CD14-positive monocyte (primary cell): ENCODE data around the gene TSEN54. TPM values are rescaled to one million over a fixed set of nuclear protein-coding genes. Genes with fewer than 3 reads are reported as not detected.

Experiments
- DNase-seq, 3 donors: peaks; one replicate each; pipeline ENCODE4 v3.0.0-alpha.2; 2011 to 2022
- H2AFZ ChIP-seq: 2 replicates; pipeline ENCODE4 v1.6.0; 2012; ENCODE audit warnings: mild to moderate bottlenecking, low read depth, low read length, inconsistent platforms; ENCODE audit not compliant: insufficient read depth, poor library complexity, severe bottlenecking
- H3K27ac ChIP-seq, 2 donors: 1 replicate in 1 of 2; 2 replicates in 1 of 2; pipeline ENCODE4 v1.5.1; 2012 to 2013; ENCODE audit warnings: low read length in 2 of 2, control low read depth in 1 of 2, inconsistent platforms in 1 of 2, low read depth in 1 of 2, mild to moderate bottlenecking in 1 of 2
- H3K27me3 ChIP-seq, 2 donors: one replicate each; pipeline versions ENCODE4 v1.6.0 to v1.6.1; 2011 to 2013; ENCODE audit warnings: low read length in 2 of 2; ENCODE audit not compliant: control insufficient read depth in 2 of 2, insufficient read depth in 2 of 2
- H3K36me3 ChIP-seq, 2 donors: replicated peaks in 1 of 2; 1 replicate in 1 of 2; 2 replicates in 1 of 2; pipeline versions ENCODE4 v1.5.1 to v1.6.1; 2012 to 2013; ENCODE audit warnings: low read length in 2 of 2, control low read depth in 1 of 2, inconsistent platforms in 1 of 2, mild to moderate bottlenecking in 1 of 2; ENCODE audit not compliant: insufficient read depth in 2 of 2, control insufficient read depth in 1 of 2
- H3K4me1 ChIP-seq, 2 donors: 1 replicate in 1 of 2; 2 replicates in 1 of 2; pipeline versions ENCODE4 v1.5.1 to v1.6.1; 2012 to 2013; ENCODE audit warnings: low read length in 2 of 2, control low read depth in 1 of 2, inconsistent platforms in 1 of 2, mild to moderate bottlenecking in 1 of 2, moderate library complexity in 1 of 2; ENCODE audit not compliant: insufficient read depth in 2 of 2, control insufficient read depth in 1 of 2
- H3K4me2 ChIP-seq: replicated peaks from 2 replicates; pipeline ENCODE3; 2012; ENCODE audit warnings: low read length, moderate library complexity, mild to moderate bottlenecking; ENCODE audit not compliant: poor library complexity, severe bottlenecking; ENCODE audit errors: extremely low read depth
- H3K4me3 ChIP-seq, 3 experiments: fragments of 200-600 bp in 1 of 3; sonication (generic) in 1 of 3; replicated peaks in 1 of 3; 1 replicate in 2 of 3; 2 replicates in 1 of 3; pipeline ENCODE4 v1.5.1; 2011 to 2013; ENCODE audit warnings: low read length in 3 of 3, mild to moderate bottlenecking in 3 of 3, control low read depth in 2 of 3, low read depth in 2 of 3, inconsistent platforms in 1 of 3, moderate library complexity in 1 of 3
- H3K79me2 ChIP-seq: 2 replicates; pipeline ENCODE4 v1.6.0; 2012; ENCODE audit warnings: mild to moderate bottlenecking, control low read depth, inconsistent platforms, low read length, moderate library complexity; ENCODE audit not compliant: insufficient read depth
- H3K9ac ChIP-seq: 2 replicates; pipeline ENCODE4 v1.6.0; 2017; ENCODE audit warnings: low read length, mild to moderate bottlenecking; ENCODE audit not compliant: insufficient read depth, poor library complexity, severe bottlenecking
- H3K9me3 ChIP-seq, 2 donors: replicated peaks in 1 of 2; 1 replicate in 1 of 2; 2 replicates in 1 of 2; pipeline versions ENCODE4 v1.5.1 to v1.6.1; 2012 to 2013; ENCODE audit warnings: low read length in 2 of 2, control low read depth in 1 of 2; ENCODE audit not compliant: control insufficient read depth in 1 of 2, insufficient read depth in 1 of 2
- H4K20me1 ChIP-seq: 2 replicates; pipeline ENCODE4 v1.6.0; 2012; ENCODE audit warnings: mild to moderate bottlenecking, low read length, control low read depth, moderate library complexity; ENCODE audit not compliant: insufficient read depth
- H3K27ac Mint-ChIP-seq, 7 donors: one replicate each; pipeline ENCODE4 v1.8.0; 2020; ENCODE audit warnings: mild to moderate bottlenecking in 7 of 7, mixed read lengths in 7 of 7, moderate library complexity in 6 of 7, inconsistent platforms in 2 of 7
- H3K27me3 Mint-ChIP-seq, 3 donors: one replicate each; pipeline ENCODE4 v1.8.0; 2021 to 2022; ENCODE audit warnings: low read depth in 3 of 3, mild to moderate bottlenecking in 3 of 3, mixed read lengths in 3 of 3, moderate library complexity in 3 of 3, inconsistent platforms in 1 of 3
- H3K36me3 Mint-ChIP-seq, 2 donors: one replicate each; pipeline ENCODE4 v1.8.0; 2020; ENCODE audit warnings: mixed read lengths in 2 of 2, inconsistent platforms in 1 of 2, mild to moderate bottlenecking in 1 of 2
- H3K4me1 Mint-ChIP-seq: one replicate; pipeline ENCODE4 v1.8.0; 2020; ENCODE audit warnings: mild to moderate bottlenecking, mixed read lengths
- H3K4me3 Mint-ChIP-seq, 2 donors: one replicate each; pipeline ENCODE4 v1.8.0; 2020; ENCODE audit warnings: mild to moderate bottlenecking in 2 of 2, mixed read lengths in 2 of 2, moderate library complexity in 1 of 2
- H3K9me3 Mint-ChIP-seq, 7 donors: one replicate each; pipeline ENCODE4 v1.8.0; 2020 to 2022; ENCODE audit warnings: mixed read lengths in 7 of 7, mild to moderate bottlenecking in 6 of 7, moderate library complexity in 6 of 7, inconsistent platforms in 2 of 7
- CTCF ChIP-seq: fragments of 200-600 bp; IDR thresholded peaks from one replicate; pipeline ENCODE4 v1.8.0; 2022; ENCODE audit warnings: antibody characterized with exemption, mild to moderate bottlenecking
- WGBS: methylation state at CpG from one replicate; pipeline ENCODE4 v1.1.5; 2013; ENCODE audit warnings: missing lambda C conversion rate; ENCODE audit not compliant: insufficient coverage; 5-methylcytosine and 5-hydroxymethylcytosine counted together
- intact Hi-C, 2 donors: fragments of 100-400 bp; cut with micrococcal nuclease; formaldehyde crosslinking; loops; one replicate each; pipeline versions ENCODE4 v1.15.0 to v1.15.1; 2023
- polyA plus RNA-seq, 3 donors: library from polyadenylated mRNA; depleted of rRNA in 1 of 3; unstranded in 2 of 3; stranded (reverse) in 1 of 3; fragments of 300-500 nt in 2 of 3; fragments of >200 nt in 1 of 3; fragmentation: Illumina TruSeq in 2 of 3; gene quantifications; 1 replicate in 2 of 3; 2 replicates in 1 of 3; pipeline ENCODE4 v1.2.3, GENCODE V29; 2012 to 2021

TSEN54 gene
- polyA plus RNA-seq, 3 donors, result 10.3 to 13.6 (median 11.8) TPM

- Histone ChIP-seq H3K27ac (no peak overlapping the region), H3K36me3 (no peaks in the 10 kb centered on the region), H3K9me3 (no peaks in the 10 kb centered on the region), H3K79me2 (no peaks in the 10 kb centered on the region), H3K4me1 (peaks cover 0 to under 1% of the 10 kb centered on the region in 2 donors), H2AFZ (no peak overlapping the region), H3K9ac (no peak overlapping the region), H3K4me2 (no peak overlapping the region), H3K27me3 (peaks cover 0 to 11% of the 10 kb centered on the region in 2 donors), H3K4me3 (no peak overlapping the region), H4K20me1 (no peaks in the 10 kb centered on the region)
- Mint-ChIP-seq H3K27me3 (peaks cover 3 to 15% (median 10%) of the 10 kb centered on the region in 3 donors), H3K4me1 (no peaks in the 10 kb centered on the region), H3K9me3 (peaks cover 0 to 3% (median 0%) of the 10 kb centered on the region in 7 donors), H3K4me3 (no peak overlapping the region), H3K36me3 (no peaks in the 10 kb centered on the region), H3K27ac (no peak overlapping the region)
- no peak for DNase-seq
- 97% methylated on average over 8 of the region's 19 CpGs for WGBS
- TF ChIP-seq CTCF, result no peak
- intact Hi-C loops, result loop anchor here in 1 of 2 donors (10.0 kb wide), 1 partner anchor 85 kb away; no protein-coding TSS in a partner anchor
Observed at GRCh38 chr17:75509528-75510258, 6.6 kb upstream of the TSEN54 start.

- no peaks in the 10 kb centered on the region for H3K4me1 Mint-ChIP-seq
- no peak overlapping the region for H3K9ac ChIP-seq
- DNase-seq, result no peak
- no peaks in the 10 kb centered on the region for H3K36me3 ChIP-seq
- no peak overlapping the region for H3K4me2 ChIP-seq
- H3K27ac Mint-ChIP-seq, result no peak overlapping the region
- no peak for TF ChIP-seq CTCF
- WGBS, result no CpG with 5 or more reads among the region's 4 CpGs
- no peaks in the 10 kb centered on the region for H3K36me3 Mint-ChIP-seq
- intact Hi-C loops, result no loop called here
- H2AFZ ChIP-seq, result no peak overlapping the region
- H3K79me2 ChIP-seq, result no peaks in the 10 kb centered on the region
- H3K4me3 ChIP-seq, result no peak overlapping the region
- H3K27me3 Mint-ChIP-seq, result peaks cover 5 to 22% (median 14%) of the 10 kb centered on the region in 3 donors
- H3K9me3 ChIP-seq, result no peaks in the 10 kb centered on the region
- H4K20me1 ChIP-seq, result no peaks in the 10 kb centered on the region
- no peak overlapping the region for H3K27ac ChIP-seq
- H3K4me1 ChIP-seq, result peaks cover 8 to 16% of the 10 kb centered on the region in 2 donors
- peaks cover 0 to 19% of the 10 kb centered on the region in 2 donors for H3K27me3 ChIP-seq
- no peak overlapping the region for H3K4me3 Mint-ChIP-seq
- peaks cover 0 to 3% (median 0%) of the 10 kb centered on the region in 7 donors for H3K9me3 Mint-ChIP-seq
Observed at GRCh38 chr17:75511270-75511609, 5.1 kb upstream of the TSEN54 start.
